Measurements from ENCODE around the gene PGA4.
"Not testable (repeated sequence)": the region's sequence is repeated elsewhere in the genome, so short reads cannot be mapped to it uniquely, and the experiment has no call there.

DNA sequence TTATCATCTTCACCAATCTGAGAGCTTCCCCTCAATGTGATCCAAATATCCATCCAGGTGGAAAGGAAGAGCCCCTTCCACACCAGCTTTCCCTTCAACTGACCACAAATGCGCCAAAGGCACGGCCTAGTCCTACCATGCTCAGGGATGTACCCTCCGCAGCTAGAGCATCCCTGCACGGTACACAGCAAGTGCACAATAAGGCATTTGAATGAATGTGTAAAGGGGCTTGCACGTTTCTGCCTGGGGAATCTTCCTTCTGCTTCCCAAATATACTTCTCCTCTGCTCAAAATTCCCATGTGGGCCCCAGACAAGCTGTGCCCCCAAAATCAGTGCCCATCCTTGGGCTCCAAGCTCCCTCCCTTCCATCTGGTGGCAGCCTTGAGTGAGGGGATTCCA is 3.1 kb upstream of the PGA4 start:
- TF ChIP-seq, protein P1, sequence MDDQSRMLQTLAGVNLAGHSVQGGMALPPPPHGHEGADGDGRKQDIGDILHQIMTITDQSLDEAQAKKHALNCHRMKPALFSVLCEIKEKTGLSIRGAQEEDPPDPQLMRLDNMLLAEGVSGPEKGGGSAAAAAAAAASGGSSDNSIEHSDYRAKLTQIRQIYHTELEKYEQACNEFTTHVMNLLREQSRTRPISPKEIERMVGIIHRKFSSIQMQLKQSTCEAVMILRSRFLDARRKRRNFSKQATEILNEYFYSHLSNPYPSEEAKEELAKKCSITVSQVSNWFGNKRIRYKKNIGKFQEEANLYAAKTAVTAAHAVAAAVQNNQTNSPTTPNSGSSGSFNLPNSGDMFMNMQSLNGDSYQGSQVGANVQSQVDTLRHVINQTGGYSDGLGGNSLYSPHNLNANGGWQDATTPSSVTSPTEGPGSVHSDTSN (IDR thresholded peaks at IDR 0.05) = not testable (repeated sequence)
- TF ChIP-seq EZH2phosphoT487 (IDR thresholded peaks at IDR 0.05; ENCODE audit: borderline replicate concordance, low read depth); RAD21 (IDR thresholded peaks at IDR 0.05; ENCODE audit: low read length): not testable (repeated sequence)
- TF ChIP-seq, protein P2, sequence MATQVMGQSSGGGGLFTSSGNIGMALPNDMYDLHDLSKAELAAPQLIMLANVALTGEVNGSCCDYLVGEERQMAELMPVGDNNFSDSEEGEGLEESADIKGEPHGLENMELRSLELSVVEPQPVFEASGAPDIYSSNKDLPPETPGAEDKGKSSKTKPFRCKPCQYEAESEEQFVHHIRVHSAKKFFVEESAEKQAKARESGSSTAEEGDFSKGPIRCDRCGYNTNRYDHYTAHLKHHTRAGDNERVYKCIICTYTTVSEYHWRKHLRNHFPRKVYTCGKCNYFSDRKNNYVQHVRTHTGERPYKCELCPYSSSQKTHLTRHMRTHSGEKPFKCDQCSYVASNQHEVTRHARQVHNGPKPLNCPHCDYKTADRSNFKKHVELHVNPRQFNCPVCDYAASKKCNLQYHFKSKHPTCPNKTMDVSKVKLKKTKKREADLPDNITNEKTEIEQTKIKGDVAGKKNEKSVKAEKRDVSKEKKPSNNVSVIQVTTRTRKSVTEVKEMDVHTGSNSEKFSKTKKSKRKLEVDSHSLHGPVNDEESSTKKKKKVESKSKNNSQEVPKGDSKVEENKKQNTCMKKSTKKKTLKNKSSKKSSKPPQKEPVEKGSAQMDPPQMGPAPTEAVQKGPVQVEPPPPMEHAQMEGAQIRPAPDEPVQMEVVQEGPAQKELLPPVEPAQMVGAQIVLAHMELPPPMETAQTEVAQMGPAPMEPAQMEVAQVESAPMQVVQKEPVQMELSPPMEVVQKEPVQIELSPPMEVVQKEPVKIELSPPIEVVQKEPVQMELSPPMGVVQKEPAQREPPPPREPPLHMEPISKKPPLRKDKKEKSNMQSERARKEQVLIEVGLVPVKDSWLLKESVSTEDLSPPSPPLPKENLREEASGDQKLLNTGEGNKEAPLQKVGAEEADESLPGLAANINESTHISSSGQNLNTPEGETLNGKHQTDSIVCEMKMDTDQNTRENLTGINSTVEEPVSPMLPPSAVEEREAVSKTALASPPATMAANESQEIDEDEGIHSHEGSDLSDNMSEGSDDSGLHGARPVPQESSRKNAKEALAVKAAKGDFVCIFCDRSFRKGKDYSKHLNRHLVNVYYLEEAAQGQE (IDR thresholded peaks at IDR 0.05; ENCODE audit: low read depth, low read length) = not testable (repeated sequence)
